Measurements from ENCODE around the gene FAM13A. TPM values are rescaled to one million over a fixed set of nuclear protein-coding genes. Genes with fewer than 3 reads are reported as not detected.

The FAM13A gene
- total and polyA plus RNA-seq, 2 experiments from 2014 or later, result 19.3 to 44.2 TPM

GRCh38 chr4:88788424-88788823 is 268.6 kb downstream of the FAM13A start:
- Histone ChIP-seq H4K20me1 (ENCODE audit: insufficient read depth, poor library complexity, severe bottlenecking) (no peaks in the 10 kb centered on the region), H3K4me3 (no peak overlapping the region), H3K36me3 (replicated peaks; ENCODE audit: insufficient read depth, low read depth) (no peaks in the 10 kb centered on the region)

GRCh38 chr4:88786011-88786410 is 271.0 kb downstream of the FAM13A start:
- Histone ChIP-seq H3K4me1 (ENCODE audit: insufficient read depth) (no peaks in the 10 kb centered on the region), H3K27ac (no peak overlapping the region), H3K36me3 (replicated peaks; ENCODE audit: insufficient read depth, low read depth) (no peaks in the 10 kb centered on the region), H3K79me2 (peaks cover 9% of the 10 kb centered on the region), H4K20me1 (ENCODE audit: insufficient read depth, poor library complexity, severe bottlenecking) (no peaks in the 10 kb centered on the region), H3K4me2 (no peak overlapping the region), H3K9me3 (ENCODE audit: low read depth) (no peaks in the 10 kb centered on the region), H2AFZ (no peak overlapping the region), H3K27me3 (no peaks in the 10 kb centered on the region), H3K4me3 (no peak overlapping the region), H3K9me2 (replicated peaks; ENCODE audit: insufficient read depth) (no peaks in the 10 kb centered on the region)
- 88% methylated on average over 1 of the region's 1 CpG for WGBS (ENCODE audit: low lambda C conversion rate, missing lambda C conversion rate)
- no peak for DNase-seq (ENCODE audit: low spot score)
- TF ChIP-seq CTCF (IDR thresholded peaks at IDR 0.05; ENCODE audit: poor library complexity), result no peak
- TF ChIP-seq EZH2phosphoT487 (IDR thresholded peaks at IDR 0.05; ENCODE audit: low read depth, severe bottlenecking, unreplicated experiment), result no peak
- no peak for TF ChIP-seq EZH2 (IDR thresholded peaks at IDR 0.05; ENCODE audit: borderline replicate concordance)

More at GRCh38 chr4:88788424-88788823, 268.6 kb downstream of the FAM13A start:
- no peak for TF ChIP-seq EZH2 (IDR thresholded peaks at IDR 0.05; ENCODE audit: borderline replicate concordance)
- TF ChIP-seq CTCF (IDR thresholded peaks at IDR 0.05; ENCODE audit: poor library complexity), result no peak
- no peak for TF ChIP-seq EZH2phosphoT487 (IDR thresholded peaks at IDR 0.05; ENCODE audit: low read depth, severe bottlenecking, unreplicated experiment)
- Histone ChIP-seq H3K9me2 (replicated peaks; ENCODE audit: insufficient read depth) (no peaks in the 10 kb centered on the region), H3K27me3 (no peaks in the 10 kb centered on the region), H3K9me3 (ENCODE audit: low read depth) (no peaks in the 10 kb centered on the region), H3K27ac (no peak overlapping the region), H3K4me2 (no peak overlapping the region), H2AFZ (no peak overlapping the region), H3K79me2 (peaks cover 16% of the 10 kb centered on the region), H3K4me1 (ENCODE audit: insufficient read depth) (peaks cover 7% of the 10 kb centered on the region)
- no peak for DNase-seq (ENCODE audit: low spot score)
- 100% methylated on average over 1 of the region's 1 CpG for WGBS (ENCODE audit: low lambda C conversion rate, missing lambda C conversion rate)

- Histone ChIP-seq H4K20me1 (ENCODE audit: insufficient read depth, poor library complexity, severe bottlenecking) (no peaks in the 10 kb centered on the region), H3K4me2 (no peak overlapping the region), H3K4me1 (ENCODE audit: insufficient read depth) (no peaks in the 10 kb centered on the region), H3K4me3 (no peak overlapping the region), H2AFZ (no peak overlapping the region), H3K27me3 (no peaks in the 10 kb centered on the region), H3K36me3 (replicated peaks; ENCODE audit: insufficient read depth, low read depth) (no peaks in the 10 kb centered on the region), H3K9me3 (ENCODE audit: low read depth) (no peaks in the 10 kb centered on the region), H3K9me2 (replicated peaks; ENCODE audit: insufficient read depth) (no peaks in the 10 kb centered on the region), H3K27ac (no peak overlapping the region), H3K79me2 (no peaks in the 10 kb centered on the region)
- DNase-seq (ENCODE audit: low spot score), result no peak
- WGBS (ENCODE audit: low lambda C conversion rate, missing lambda C conversion rate), result 96% methylated on average over 1 of the region's 1 CpG
- no peak for TF ChIP-seq CTCF (IDR thresholded peaks at IDR 0.05; ENCODE audit: poor library complexity)
- TF ChIP-seq EZH2 (IDR thresholded peaks at IDR 0.05; ENCODE audit: borderline replicate concordance), result no peak
- no peak for TF ChIP-seq EZH2phosphoT487 (IDR thresholded peaks at IDR 0.05; ENCODE audit: low read depth, severe bottlenecking, unreplicated experiment)
These were observed 276.6 kb downstream of the FAM13A start for GRCh38 chr4:88780389-88780788.

GRCh38 chr4:88779431-88779830 is 277.6 kb downstream of the FAM13A start:
- Histone ChIP-seq H2AFZ (no peak overlapping the region), H3K27me3 (no peaks in the 10 kb centered on the region), H3K36me3 (replicated peaks; ENCODE audit: insufficient read depth, low read depth) (no peaks in the 10 kb centered on the region), H3K79me2 (no peaks in the 10 kb centered on the region), H3K4me3 (no peak overlapping the region), H3K4me2 (no peak overlapping the region), H3K27ac (no peak overlapping the region), H3K9me3 (ENCODE audit: low read depth) (no peaks in the 10 kb centered on the region), H3K9me2 (replicated peaks; ENCODE audit: insufficient read depth) (no peaks in the 10 kb centered on the region), H4K20me1 (ENCODE audit: insufficient read depth, poor library complexity, severe bottlenecking) (no peaks in the 10 kb centered on the region), H3K4me1 (ENCODE audit: insufficient read depth) (no peaks in the 10 kb centered on the region)
- no peak for DNase-seq (ENCODE audit: low spot score)
- 91% methylated on average over 3 of the region's 3 CpGs for WGBS (ENCODE audit: low lambda C conversion rate, missing lambda C conversion rate)
- TF ChIP-seq CTCF (IDR thresholded peaks at IDR 0.05; ENCODE audit: poor library complexity) (no peak), EZH2phosphoT487 (IDR thresholded peaks at IDR 0.05; ENCODE audit: low read depth, severe bottlenecking, unreplicated experiment) (no peak), EZH2 (IDR thresholded peaks at IDR 0.05; ENCODE audit: borderline replicate concordance) (no peak)

Measured in hepatocyte (in vitro differentiated cells).